ENCODE data around the gene GPR183. TPM values are rescaled to one million over a fixed set of nuclear protein-coding genes. Genes with fewer than 3 reads are reported as not detected.

GPR183 gene
- total RNA-seq, 1 donor from 2014 or later, result not detected

- peaks cover 4% of the 10 kb centered on the region for H3K4me1 Mint-ChIP-seq (ENCODE audit: low read depth)
- H3K4me3 Mint-ChIP-seq (ENCODE audit: low read depth), result no peak overlapping the region
- DNase-seq (ENCODE audit: low spot score, unreplicated experiment), result no peak
- H3K36me3 Mint-ChIP-seq (ENCODE audit: insufficient read depth), result peaks cover 20% of the 10 kb centered on the region
- TF ChIP-seq CTCF (IDR thresholded peaks at IDR 0.05; ENCODE audit: unreplicated experiment), result no peak
- H3K9me3 Mint-ChIP-seq (ENCODE audit: low read depth), result peaks cover 3% of the 10 kb centered on the region
- H3K27ac Mint-ChIP-seq, result no peak overlapping the region
- no peaks in the 10 kb centered on the region for H3K27me3 Mint-ChIP-seq
Measured at GRCh38 chr13:99316224-99316623, 9.0 kb upstream of the GPR183 start.

DNA sequence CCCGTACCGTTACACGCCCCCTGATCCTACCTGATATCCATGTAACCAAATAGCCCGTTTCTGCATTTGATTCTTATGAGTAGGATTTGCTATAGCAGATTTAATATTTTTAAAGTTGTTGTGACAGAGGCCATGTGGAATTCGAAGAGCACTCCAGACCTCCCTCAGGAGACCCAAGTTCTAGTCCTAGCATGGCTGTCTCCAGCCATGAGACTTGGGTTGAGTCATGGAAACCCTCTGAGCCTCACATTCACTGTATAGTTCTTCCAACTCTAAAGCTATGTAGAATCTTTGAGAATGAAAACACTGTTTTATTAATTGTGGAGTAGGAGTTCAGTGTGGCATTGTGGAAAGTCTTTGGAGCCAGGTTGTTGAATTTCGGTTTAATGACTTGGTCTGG lies 8.0 kb upstream of the GPR183 start:
- Mint-ChIP-seq H3K27me3 (no peaks in the 10 kb centered on the region), H3K4me1 (ENCODE audit: low read depth) (peaks cover 4% of the 10 kb centered on the region), H3K4me3 (ENCODE audit: low read depth) (no peak overlapping the region), H3K27ac (no peak overlapping the region), H3K9me3 (ENCODE audit: low read depth) (peaks cover 3% of the 10 kb centered on the region), H3K36me3 (ENCODE audit: insufficient read depth) (peaks cover 20% of the 10 kb centered on the region)
- no peak for DNase-seq (ENCODE audit: low spot score, unreplicated experiment)
- TF ChIP-seq CTCF (IDR thresholded peaks at IDR 0.05; ENCODE audit: unreplicated experiment), result no peak

DNA sequence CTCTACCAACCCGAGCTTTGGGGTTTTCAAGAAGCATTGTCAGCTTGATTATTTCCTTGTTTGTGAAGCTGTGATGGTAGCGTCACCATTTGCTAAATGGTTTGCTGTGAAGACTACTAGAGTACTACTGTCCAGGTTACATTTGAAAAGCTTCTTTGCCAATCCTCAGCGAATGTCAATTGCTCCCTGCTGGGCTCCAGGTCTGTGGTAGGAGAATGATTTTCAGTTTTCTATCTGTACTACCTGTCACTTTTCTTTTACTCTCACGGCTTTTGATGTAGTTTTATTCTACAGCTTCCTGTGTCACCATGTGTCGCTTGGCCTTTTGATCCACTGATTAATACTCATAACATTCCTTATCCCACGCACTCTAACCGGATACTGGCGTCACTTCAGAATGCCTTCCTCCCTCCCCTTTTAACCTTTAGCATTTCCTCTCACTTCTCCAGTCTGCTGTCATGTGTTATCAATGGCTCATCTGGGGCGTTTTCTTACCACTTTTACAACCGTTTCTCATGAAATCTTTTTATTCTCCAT lies 7.5 kb upstream of the GPR183 start:
- no peak for TF ChIP-seq CTCF (IDR thresholded peaks at IDR 0.05; ENCODE audit: unreplicated experiment)
- Mint-ChIP-seq H3K4me1 (ENCODE audit: low read depth) (peaks cover 4% of the 10 kb centered on the region), H3K9me3 (ENCODE audit: low read depth) (peaks cover 3% of the 10 kb centered on the region), H3K27ac (no peak overlapping the region), H3K4me3 (ENCODE audit: low read depth) (no peak overlapping the region), H3K36me3 (ENCODE audit: insufficient read depth) (peaks cover 20% of the 10 kb centered on the region), H3K27me3 (no peaks in the 10 kb centered on the region)
- no peak for DNase-seq (ENCODE audit: low spot score, unreplicated experiment)

DNA sequence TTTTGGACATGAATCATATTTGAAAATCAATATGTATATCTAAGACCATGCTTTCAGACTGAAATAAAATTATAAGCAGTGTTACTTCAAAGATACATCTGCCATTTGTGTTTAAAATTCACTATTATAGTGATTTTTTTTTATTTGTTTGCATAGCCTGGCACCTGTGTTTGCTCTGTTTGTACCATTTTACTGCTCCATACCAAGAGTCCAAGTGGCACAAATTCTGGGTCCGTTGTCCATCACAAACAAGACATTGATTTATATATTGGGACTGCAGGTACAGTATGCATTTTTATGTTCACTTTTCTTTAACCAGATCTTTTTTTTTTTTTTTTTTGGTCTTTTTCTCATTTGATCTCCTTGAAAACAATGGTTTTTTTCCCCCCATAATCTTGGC lies 6.7 kb upstream of the GPR183 start:
- Mint-ChIP-seq H3K9me3 (ENCODE audit: low read depth) (peaks cover 3% of the 10 kb centered on the region), H3K4me3 (ENCODE audit: low read depth) (no peak overlapping the region), H3K36me3 (ENCODE audit: insufficient read depth) (peaks cover 18% of the 10 kb centered on the region), H3K27me3 (no peaks in the 10 kb centered on the region), H3K27ac (no peak overlapping the region), H3K4me1 (ENCODE audit: low read depth) (peaks cover 4% of the 10 kb centered on the region)
- no peak for DNase-seq (ENCODE audit: low spot score, unreplicated experiment)
- no peak for TF ChIP-seq CTCF (IDR thresholded peaks at IDR 0.05; ENCODE audit: unreplicated experiment)

DNA sequence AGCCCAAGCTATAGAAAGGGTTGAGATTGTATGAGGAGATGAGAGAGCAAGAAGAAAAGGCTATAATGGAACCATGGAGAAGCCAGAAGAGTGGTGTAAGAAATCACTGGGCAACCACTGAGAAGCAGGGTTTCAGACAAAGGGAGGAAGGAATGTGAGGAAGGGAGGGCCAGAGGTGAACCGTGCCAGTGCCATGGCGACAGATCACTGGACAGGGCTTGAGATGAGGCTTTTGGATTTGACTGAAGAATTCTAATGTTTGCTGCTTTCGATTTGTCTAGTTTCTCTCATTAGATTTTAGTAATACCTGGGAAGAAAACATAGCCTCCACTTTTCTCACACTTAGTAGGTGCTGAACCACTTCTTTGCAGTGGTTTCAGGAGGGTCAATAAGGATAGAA lies 6.3 kb upstream of the GPR183 start:
- Mint-ChIP-seq H3K4me3 (ENCODE audit: low read depth) (no peak overlapping the region), H3K36me3 (ENCODE audit: insufficient read depth) (peaks cover 21% of the 10 kb centered on the region), H3K9me3 (ENCODE audit: low read depth) (peaks cover 3% of the 10 kb centered on the region), H3K27me3 (no peaks in the 10 kb centered on the region), H3K4me1 (ENCODE audit: low read depth) (peaks cover 4% of the 10 kb centered on the region), H3K27ac (peak overlapping the region; percentile 6)
- no peak for TF ChIP-seq CTCF (IDR thresholded peaks at IDR 0.05; ENCODE audit: unreplicated experiment)
- no peak for DNase-seq (ENCODE audit: low spot score, unreplicated experiment)

Data from progenitor cell of endocrine pancreas (in vitro differentiated cells).